IMR-90 (cell line): ENCODE results near the gene PIK3R4.

Experiments
- MAZ ChIP-seq: IDR thresholded peaks from 2 replicates; pipeline ENCODE4 v1.6.1; 2012; ENCODE audit warnings: low read depth, mild to moderate bottlenecking, low read length, improper control_type of control experiment, moderate library complexity, borderline replicate concordance
- POLR2A ChIP-seq: IDR thresholded peaks from 2 replicates; pipeline ENCODE4 v1.6.1; 2012; ENCODE audit warnings: mild to moderate bottlenecking, low read depth, low read length
- TF ChIP-seq, protein P1 (sequence below): conservative IDR thresholded peaks from 2 replicates; pipeline ENCODE4 v1.5.1; 2012; ENCODE audit warnings: mild to moderate bottlenecking, low read depth, low read length, improper control_type of control experiment

DNA sequence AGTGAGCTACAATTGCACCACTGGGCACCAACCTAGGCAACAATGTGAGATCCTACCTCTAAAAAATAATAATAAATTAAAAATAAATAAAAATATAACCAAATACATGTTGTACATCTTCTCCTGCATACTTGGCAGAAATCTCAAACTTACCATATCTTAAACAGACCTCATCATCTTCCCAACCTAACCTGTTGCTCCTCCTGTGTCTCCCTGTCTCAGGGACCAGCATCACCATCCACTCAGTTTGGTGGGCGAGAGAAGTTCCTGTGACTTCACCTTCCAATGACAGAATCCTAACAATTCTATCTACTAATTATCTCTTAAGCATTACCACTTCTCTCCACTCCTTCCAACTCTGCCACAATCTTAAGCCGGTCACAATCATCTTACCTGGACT is 3.3 kb downstream of the PIK3R4 start:
- TF ChIP-seq, protein P1, sequence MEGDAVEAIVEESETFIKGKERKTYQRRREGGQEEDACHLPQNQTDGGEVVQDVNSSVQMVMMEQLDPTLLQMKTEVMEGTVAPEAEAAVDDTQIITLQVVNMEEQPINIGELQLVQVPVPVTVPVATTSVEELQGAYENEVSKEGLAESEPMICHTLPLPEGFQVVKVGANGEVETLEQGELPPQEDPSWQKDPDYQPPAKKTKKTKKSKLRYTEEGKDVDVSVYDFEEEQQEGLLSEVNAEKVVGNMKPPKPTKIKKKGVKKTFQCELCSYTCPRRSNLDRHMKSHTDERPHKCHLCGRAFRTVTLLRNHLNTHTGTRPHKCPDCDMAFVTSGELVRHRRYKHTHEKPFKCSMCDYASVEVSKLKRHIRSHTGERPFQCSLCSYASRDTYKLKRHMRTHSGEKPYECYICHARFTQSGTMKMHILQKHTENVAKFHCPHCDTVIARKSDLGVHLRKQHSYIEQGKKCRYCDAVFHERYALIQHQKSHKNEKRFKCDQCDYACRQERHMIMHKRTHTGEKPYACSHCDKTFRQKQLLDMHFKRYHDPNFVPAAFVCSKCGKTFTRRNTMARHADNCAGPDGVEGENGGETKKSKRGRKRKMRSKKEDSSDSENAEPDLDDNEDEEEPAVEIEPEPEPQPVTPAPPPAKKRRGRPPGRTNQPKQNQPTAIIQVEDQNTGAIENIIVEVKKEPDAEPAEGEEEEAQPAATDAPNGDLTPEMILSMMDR, result no peak
- TF ChIP-seq POLR2A (no peak), MAZ (no peak)
